GM21360 (cell line): Measurements from ENCODE around the gene FCHSD2.

Experiments
- ATAC-seq: cut with Tn5 transposase; IDR thresholded peaks from one replicate; pipeline ENCODE4 v1.9.1; 2021; ENCODE audit warnings: mild to moderate bottlenecking, moderate library complexity; ENCODE audit not compliant: unreplicated experiment

Gene FCHSD2

GRCh38 chr11:72975778-72976521 lies 166.2 kb downstream of the FCHSD2 start:
- ATAC-seq: no peak

GRCh38 chr11:72974487-72975205 lies 167.5 kb downstream of the FCHSD2 start:
- ATAC-seq: no peak

GRCh38 chr11:72972496-72973128 lies 169.5 kb downstream of the FCHSD2 start:
- ATAC-seq: no peak

GRCh38 chr11:72971192-72971967 lies 170.7 kb downstream of the FCHSD2 start:
- ATAC-seq: no peak

- no peak for ATAC-seq
Observed at GRCh38 chr11:72970557-72971118, 171.5 kb downstream of the FCHSD2 start.

- peak; percentile 62 for ATAC-seq
Observed at GRCh38 chr11:72969894-72970335, 172.2 kb downstream of the FCHSD2 start.

- no peak for ATAC-seq
Observed at GRCh38 chr11:72968390-72968789, 173.7 kb downstream of the FCHSD2 start.

- ATAC-seq: no peak
Observed at GRCh38 chr11:72965672-72966071, 176.4 kb downstream of the FCHSD2 start.

GRCh38 chr11:72962717-72963116 lies 179.4 kb downstream of the FCHSD2 start:
- no peak for ATAC-seq

GRCh38 chr11:72962084-72962483 lies 180.0 kb downstream of the FCHSD2 start:
- no peak for ATAC-seq

- ATAC-seq: no peak
Observed at GRCh38 chr11:72959998-72960731, 182.0 kb downstream of the FCHSD2 start.

- ATAC-seq: no peak
Observed at GRCh38 chr11:72958791-72959190, 183.3 kb downstream of the FCHSD2 start.

- no peak for ATAC-seq
Observed at GRCh38 chr11:72955466-72955865, 186.7 kb downstream of the FCHSD2 start.

GRCh38 chr11:72954860-72955259 lies 187.3 kb downstream of the FCHSD2 start:
- no peak for ATAC-seq

- no peak for ATAC-seq
Observed at GRCh38 chr11:72953637-72954036, 188.5 kb downstream of the FCHSD2 start.

- ATAC-seq: no peak
Observed at GRCh38 chr11:72951888-72952287, 190.2 kb downstream of the FCHSD2 start.

GRCh38 chr11:72951193-72951592 lies 190.9 kb downstream of the FCHSD2 start:
- ATAC-seq: no peak

- no peak for ATAC-seq
Observed at GRCh38 chr11:72950685-72951084, 191.4 kb downstream of the FCHSD2 start.

- ATAC-seq: no peak
Observed at GRCh38 chr11:72947229-72947628, 194.9 kb downstream of the FCHSD2 start.

GRCh38 chr11:72943664-72944063 lies 198.5 kb downstream of the FCHSD2 start:
- ATAC-seq: no peak
